Measurements from ENCODE around the gene VSX2. TPM values are rescaled to one million over a fixed set of nuclear protein-coding genes. Genes with fewer than 3 reads are reported as not detected.
A peak's percentile ranks its signal among the peaks of the same experiment; 100 is the strongest.

The VSX2 gene
- total RNA-seq, 1 donor from 2014 or later = not detected

- Mint-ChIP-seq H3K9me3 (ENCODE audit: unreplicated experiment) (peaks cover 8% of the 10 kb centered on the region), H3K27me3 (ENCODE audit: low read depth, unreplicated experiment) (peaks cover 84% of the 10 kb centered on the region), H3K36me3 (ENCODE audit: low read depth, unreplicated experiment) (no peaks in the 10 kb centered on the region), H3K4me1 (ENCODE audit: low read depth, unreplicated experiment) (no peaks in the 10 kb centered on the region), H3K27ac (ENCODE audit: unreplicated experiment) (peak overlapping the region; percentile 41), H3K4me3 (ENCODE audit: unreplicated experiment) (no peak overlapping the region)
- H4K20me1 ChIP-seq (ENCODE audit: insufficient read depth, low read length) = peaks cover 10% of the 10 kb centered on the region
- TF ChIP-seq EZH2 (IDR thresholded peaks at IDR 0.05; ENCODE audit: insufficient read depth, low read length) (peak; percentile 98), CTCF (IDR thresholded peaks at IDR 0.05; ENCODE audit: insufficient read depth, low read depth, low read length) (no peak)
- no peak overlapping the region for H3K27ac ChIP-seq (ENCODE audit: low read depth, low read length)
- H3K4me1 ChIP-seq (ENCODE audit: insufficient read depth, low read length) = no peaks in the 10 kb centered on the region
- H3K4me2 ChIP-seq (ENCODE audit: low read length) = peak overlapping the region; percentile 10
- peaks cover 85% of the 10 kb centered on the region for H3K27me3 ChIP-seq (ENCODE audit: insufficient read depth, low read length)
- no peaks in the 10 kb centered on the region for H3K79me2 ChIP-seq (ENCODE audit: insufficient read depth, low read length)
- no peaks in the 10 kb centered on the region for H3K36me3 ChIP-seq (ENCODE audit: insufficient read depth, low read length)
- H3K9ac ChIP-seq (ENCODE audit: low read length) = no peak overlapping the region
- H3K4me3 ChIP-seq (ENCODE audit: insufficient read depth, low read depth, low read length) = no peak overlapping the region
- FAIRE-seq (no peak), DNase-seq (ENCODE audit: low read depth) (no peak)
- H2AFZ ChIP-seq (ENCODE audit: low read depth, low read length) = peak overlapping the region; percentile 26
- H3K9me3 ChIP-seq (ENCODE audit: insufficient read depth, low read depth, low read length) = no peaks in the 10 kb centered on the region
Observed at GRCh38 chr14:74240794-74241651, 1.8 kb downstream of the VSX2 start.

- Mint-ChIP-seq H3K27me3 (ENCODE audit: low read depth, unreplicated experiment) (peaks cover 86% of the 10 kb centered on the region), H3K4me3 (ENCODE audit: unreplicated experiment) (no peak overlapping the region), H3K4me1 (ENCODE audit: low read depth, unreplicated experiment) (no peaks in the 10 kb centered on the region), H3K27ac (ENCODE audit: unreplicated experiment) (peak overlapping the region; percentile 41), H3K9me3 (ENCODE audit: unreplicated experiment) (peaks cover 8% of the 10 kb centered on the region), H3K36me3 (ENCODE audit: low read depth, unreplicated experiment) (no peaks in the 10 kb centered on the region)
- DNase-seq (ENCODE audit: low read depth) (no peak), FAIRE-seq (no peak)
- Histone ChIP-seq H3K9ac (ENCODE audit: low read length) (no peak overlapping the region), H3K36me3 (ENCODE audit: insufficient read depth, low read length) (no peaks in the 10 kb centered on the region), H3K4me3 (ENCODE audit: insufficient read depth, low read depth, low read length) (no peak overlapping the region), H3K4me1 (ENCODE audit: insufficient read depth, low read length) (no peaks in the 10 kb centered on the region), H3K27me3 (ENCODE audit: insufficient read depth, low read length) (peaks cover 89% of the 10 kb centered on the region), H3K79me2 (ENCODE audit: insufficient read depth, low read length) (no peaks in the 10 kb centered on the region), H3K27ac (ENCODE audit: low read depth, low read length) (no peak overlapping the region), H3K4me2 (ENCODE audit: low read length) (no peak overlapping the region), H4K20me1 (ENCODE audit: insufficient read depth, low read length) (peaks cover 10% of the 10 kb centered on the region), H2AFZ (ENCODE audit: low read depth, low read length) (no peak overlapping the region), H3K9me3 (ENCODE audit: insufficient read depth, low read depth, low read length) (no peaks in the 10 kb centered on the region)
- no peak for TF ChIP-seq CTCF (IDR thresholded peaks at IDR 0.05; ENCODE audit: insufficient read depth, low read depth, low read length)
- peak; percentile 12 for TF ChIP-seq EZH2 (IDR thresholded peaks at IDR 0.05; ENCODE audit: insufficient read depth, low read length)
Observed at GRCh38 chr14:74241652-74242017, 2.4 kb downstream of the VSX2 start.
